Vagina (tissue), 2 donors: ENCODE data around the gene ZNF831.

Source experiments
- POLR2A ChIP-seq, 2 donors: fragments of 450-650 bp; IDR thresholded peaks; one replicate each; pipeline ENCODE4 v1.6.1; 2017; ENCODE audit warnings: antibody characterized with exemption in 2 of 2, mild to moderate bottlenecking in 2 of 2, moderate library complexity in 2 of 2
- POLR2AphosphoS5 ChIP-seq, 2 donors: sonication (generic); formaldehyde crosslinking; IDR thresholded peaks; one replicate each; pipeline ENCODE4 v1.9.0; 2017; ENCODE audit warnings: antibody characterized with exemption in 2 of 2, mild to moderate bottlenecking in 2 of 2, low read depth in 1 of 2; ENCODE audit not compliant: insufficient read depth in 1 of 2
- TF ChIP-seq, protein P1 (sequence below), 3 experiments: fragments of 450-650 bp in 2 of 3; fragments of 200-600 bp in 1 of 3; sonication (generic) in 1 of 3; IDR thresholded peaks; one replicate each; pipeline ENCODE4 v1.5.1; 2017 to 2019; ENCODE audit warnings: antibody characterized with exemption in 3 of 3, mild to moderate bottlenecking in 2 of 3, moderate library complexity in 2 of 3

DNA sequence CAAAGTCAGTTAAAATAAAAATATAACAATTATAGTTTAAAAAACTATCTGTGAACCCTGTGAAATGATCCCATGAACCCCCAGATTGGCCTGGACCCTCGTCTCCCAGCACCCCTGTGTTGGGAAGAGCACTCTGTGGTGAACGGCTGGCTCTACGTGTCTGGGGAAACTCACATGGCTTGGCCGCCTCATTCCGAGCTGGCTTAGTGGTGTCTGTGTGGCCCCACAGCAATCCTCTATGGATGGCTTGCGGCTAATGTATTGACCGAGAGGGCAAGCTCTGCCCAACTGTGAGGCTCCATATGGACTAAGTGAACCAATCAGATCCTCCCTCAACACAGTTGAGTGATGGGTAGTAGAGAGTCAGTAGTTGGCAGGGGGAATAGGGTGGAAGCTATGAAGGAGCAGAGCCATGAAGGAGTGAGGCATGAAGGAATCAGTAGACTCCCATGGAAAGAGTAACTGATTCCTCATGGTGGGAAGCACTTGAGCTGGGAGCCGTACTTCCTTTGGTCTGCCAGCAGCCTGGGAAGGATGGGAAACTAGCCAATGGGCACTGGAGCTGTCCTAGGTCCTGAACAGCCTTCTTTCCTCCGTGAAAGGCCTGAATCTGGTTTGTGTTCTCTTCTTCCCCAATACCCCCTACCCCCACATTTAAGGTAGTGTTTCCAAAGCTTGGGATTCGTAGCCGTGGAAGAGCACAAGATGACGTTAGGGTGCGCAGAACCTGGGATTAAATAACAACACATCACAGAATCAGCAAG is 21.6 kb upstream of the ZNF831 start:
- TF ChIP-seq POLR2AphosphoS5 (IDR thresholded peaks at IDR 0.05; ENCODE audit: insufficient read depth in 1 of 2, low read depth in 1 of 2) (no peak), POLR2A (IDR thresholded peaks at IDR 0.05) (no peak)
- TF ChIP-seq, protein P1, sequence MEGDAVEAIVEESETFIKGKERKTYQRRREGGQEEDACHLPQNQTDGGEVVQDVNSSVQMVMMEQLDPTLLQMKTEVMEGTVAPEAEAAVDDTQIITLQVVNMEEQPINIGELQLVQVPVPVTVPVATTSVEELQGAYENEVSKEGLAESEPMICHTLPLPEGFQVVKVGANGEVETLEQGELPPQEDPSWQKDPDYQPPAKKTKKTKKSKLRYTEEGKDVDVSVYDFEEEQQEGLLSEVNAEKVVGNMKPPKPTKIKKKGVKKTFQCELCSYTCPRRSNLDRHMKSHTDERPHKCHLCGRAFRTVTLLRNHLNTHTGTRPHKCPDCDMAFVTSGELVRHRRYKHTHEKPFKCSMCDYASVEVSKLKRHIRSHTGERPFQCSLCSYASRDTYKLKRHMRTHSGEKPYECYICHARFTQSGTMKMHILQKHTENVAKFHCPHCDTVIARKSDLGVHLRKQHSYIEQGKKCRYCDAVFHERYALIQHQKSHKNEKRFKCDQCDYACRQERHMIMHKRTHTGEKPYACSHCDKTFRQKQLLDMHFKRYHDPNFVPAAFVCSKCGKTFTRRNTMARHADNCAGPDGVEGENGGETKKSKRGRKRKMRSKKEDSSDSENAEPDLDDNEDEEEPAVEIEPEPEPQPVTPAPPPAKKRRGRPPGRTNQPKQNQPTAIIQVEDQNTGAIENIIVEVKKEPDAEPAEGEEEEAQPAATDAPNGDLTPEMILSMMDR (IDR thresholded peaks at IDR 0.05) = no peak
